ES-I3 (cell line): ENCODE results near the gene CDC45.

ENCODE experiments used
- H3K36me3 ChIP-seq: 2 replicates; pipeline ENCODE4 v1.6.1; 2013; ENCODE audit warnings: mild to moderate bottlenecking, low read length, control low read depth, moderate library complexity; ENCODE audit not compliant: insufficient read depth
- H3K4me1 ChIP-seq: 2 replicates; pipeline ENCODE4 v1.6.1; 2013; ENCODE audit warnings: mild to moderate bottlenecking, control low read depth, low read length; ENCODE audit not compliant: insufficient read depth
- H3K9ac ChIP-seq: 2 replicates; pipeline ENCODE4 v1.6.1; 2013; ENCODE audit warnings: low read depth, mild to moderate bottlenecking, low read length, moderate library complexity
- H3K9me3 ChIP-seq: 2 replicates; pipeline ENCODE4 v1.6.1; 2013; ENCODE audit warnings: mild to moderate bottlenecking, low read length, moderate library complexity; ENCODE audit not compliant: control insufficient read depth, insufficient read depth

The CDC45 gene

DNA sequence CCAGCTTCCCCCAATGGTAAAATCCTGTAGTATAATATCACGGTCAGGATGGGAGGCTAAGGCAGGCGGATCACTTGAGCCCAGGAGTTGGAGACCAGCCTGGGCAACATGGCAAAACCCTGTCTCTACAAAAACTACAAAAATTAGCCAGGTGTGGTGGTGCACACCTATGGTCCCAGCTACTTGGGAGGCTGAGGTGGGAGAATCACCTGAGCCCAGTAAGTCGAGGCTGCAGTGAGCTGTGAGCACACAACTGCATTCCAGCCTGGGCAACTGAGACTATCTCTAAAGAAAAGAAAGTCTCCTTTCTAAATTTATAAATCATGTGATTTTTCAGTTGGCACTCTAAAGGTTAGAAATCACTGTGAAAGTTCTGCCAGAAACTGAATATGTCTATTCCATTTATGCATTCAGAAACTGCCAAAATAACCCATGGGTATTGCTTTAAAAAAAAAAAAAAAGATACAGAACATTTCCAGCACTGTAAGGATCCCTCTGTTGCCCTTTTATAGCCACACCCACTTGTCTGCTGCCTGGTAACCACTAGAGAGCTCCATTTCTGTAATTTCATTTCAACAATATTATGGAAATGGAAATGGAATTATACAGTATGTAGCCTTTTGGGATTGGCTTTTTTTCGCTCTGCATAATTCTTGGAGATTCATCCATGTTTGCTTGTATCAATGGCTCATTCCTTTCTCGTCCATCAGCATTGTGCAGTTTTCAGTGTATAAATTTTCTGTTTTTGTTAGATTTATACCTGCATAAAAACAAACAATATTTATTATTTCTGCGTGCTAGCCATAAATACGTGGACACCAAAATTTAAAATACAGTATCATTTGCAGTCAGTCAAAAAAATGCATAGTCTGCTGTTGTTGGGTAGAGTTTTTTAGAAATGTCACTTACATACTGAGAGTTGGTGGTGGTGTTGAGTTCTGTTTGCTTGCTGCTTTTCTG lies 9.4 kb downstream of the CDC45 start:
- Histone ChIP-seq H3K4me1 (no peaks in the 10 kb centered on the region), H3K9ac (no peak overlapping the region), H3K9me3 (no peaks in the 10 kb centered on the region), H3K36me3 (peaks cover 12% of the 10 kb centered on the region)

DNA sequence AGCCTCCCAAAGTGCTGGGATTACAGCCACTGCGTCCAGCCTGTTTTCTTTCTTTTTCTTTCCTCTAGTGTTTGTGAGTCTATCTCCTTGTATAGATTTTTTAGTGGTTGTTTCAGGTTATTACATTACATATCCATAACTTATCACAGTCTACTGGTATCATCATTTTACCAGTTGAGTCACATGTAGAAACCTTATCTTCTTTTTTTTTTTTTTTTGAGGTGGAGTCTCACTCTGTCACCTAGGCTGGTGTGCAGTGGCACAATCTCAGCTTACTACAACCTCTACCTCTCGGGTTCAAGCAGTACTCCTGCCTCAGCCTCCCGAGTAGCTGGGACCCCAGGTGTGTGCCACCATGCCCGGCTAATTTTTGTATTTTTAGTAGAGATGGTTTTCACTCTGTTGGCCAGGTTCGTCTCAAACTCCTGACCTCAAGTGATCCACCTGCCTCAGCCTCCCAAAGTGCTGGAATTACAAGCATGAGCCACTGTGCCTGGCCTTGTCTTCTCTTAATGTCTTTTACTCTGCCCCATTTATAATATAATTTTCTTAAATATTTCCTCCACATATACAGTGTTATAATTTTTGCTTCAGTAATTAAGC lies 11.0 kb downstream of the CDC45 start:
- Histone ChIP-seq H3K4me1 (no peaks in the 10 kb centered on the region), H3K36me3 (peaks cover 12% of the 10 kb centered on the region), H3K9ac (no peak overlapping the region), H3K9me3 (no peaks in the 10 kb centered on the region)

DNA sequence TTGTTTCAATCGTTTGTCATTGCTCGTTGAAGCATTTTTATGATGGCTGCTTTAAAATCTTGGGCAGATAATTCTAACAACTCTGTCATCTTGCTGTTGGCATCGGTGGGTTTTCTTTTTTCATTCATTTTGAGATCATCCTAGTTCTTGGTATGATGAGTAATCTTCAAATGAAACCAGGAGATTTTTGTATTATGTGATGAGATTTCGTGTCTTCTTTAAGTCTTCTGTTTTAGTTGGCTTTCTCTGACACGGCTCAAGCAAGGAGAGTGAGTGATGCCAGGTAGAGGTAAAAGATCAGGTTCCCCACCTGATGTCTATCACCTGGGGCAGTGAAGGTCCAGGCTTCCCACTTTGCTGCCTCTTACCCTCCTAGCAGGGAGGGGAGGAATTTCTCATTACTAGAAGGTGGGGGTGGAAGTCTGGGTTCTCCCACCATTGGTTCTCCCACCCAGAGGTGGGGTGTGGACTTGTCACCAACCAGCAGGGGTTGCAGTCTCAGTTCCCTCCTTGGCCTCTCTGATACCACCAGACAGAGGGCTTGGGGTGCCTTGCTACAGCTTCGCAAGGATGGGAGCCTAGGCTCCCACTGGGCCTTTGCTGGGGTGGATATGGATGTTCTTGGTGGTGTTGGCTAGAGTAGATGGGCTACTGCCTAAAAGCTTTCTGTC lies 12.9 kb downstream of the CDC45 start:
- H3K36me3 ChIP-seq, result peaks cover 12% of the 10 kb centered on the region
- no peaks in the 10 kb centered on the region for H3K9me3 ChIP-seq
- no peaks in the 10 kb centered on the region for H3K4me1 ChIP-seq
- H3K9ac ChIP-seq, result no peak overlapping the region

DNA sequence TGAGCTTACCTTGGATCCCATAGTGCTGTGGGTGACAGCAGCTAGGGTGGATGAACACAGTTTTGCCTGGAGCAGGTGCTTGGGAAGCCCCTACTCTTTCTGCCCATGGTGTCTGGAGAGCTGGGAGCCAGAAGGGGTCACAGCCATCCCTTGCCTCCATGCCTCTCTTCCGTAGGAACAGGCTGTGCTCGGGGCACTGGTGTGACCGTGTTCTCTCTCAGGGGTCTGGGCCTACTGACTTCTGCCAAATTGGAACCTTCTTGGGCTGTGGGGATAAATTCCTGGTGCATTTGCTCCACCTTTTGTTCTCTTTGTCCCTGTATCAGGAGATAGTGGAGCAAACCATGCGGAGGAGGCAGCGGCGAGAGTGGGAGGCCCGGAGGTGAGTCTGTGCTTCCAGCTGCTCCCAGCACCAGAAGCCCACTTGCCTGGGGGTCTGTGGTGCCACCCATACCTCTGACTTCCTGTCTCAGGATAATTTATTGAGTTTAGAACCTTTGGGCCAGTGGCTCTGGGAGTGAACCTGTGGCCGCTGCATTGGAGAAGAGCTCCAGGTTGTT lies 14.4 kb downstream of the CDC45 start:
- Histone ChIP-seq H3K9ac (no peak overlapping the region), H3K4me1 (no peaks in the 10 kb centered on the region), H3K36me3 (peaks cover 6% of the 10 kb centered on the region), H3K9me3 (no peaks in the 10 kb centered on the region)

DNA sequence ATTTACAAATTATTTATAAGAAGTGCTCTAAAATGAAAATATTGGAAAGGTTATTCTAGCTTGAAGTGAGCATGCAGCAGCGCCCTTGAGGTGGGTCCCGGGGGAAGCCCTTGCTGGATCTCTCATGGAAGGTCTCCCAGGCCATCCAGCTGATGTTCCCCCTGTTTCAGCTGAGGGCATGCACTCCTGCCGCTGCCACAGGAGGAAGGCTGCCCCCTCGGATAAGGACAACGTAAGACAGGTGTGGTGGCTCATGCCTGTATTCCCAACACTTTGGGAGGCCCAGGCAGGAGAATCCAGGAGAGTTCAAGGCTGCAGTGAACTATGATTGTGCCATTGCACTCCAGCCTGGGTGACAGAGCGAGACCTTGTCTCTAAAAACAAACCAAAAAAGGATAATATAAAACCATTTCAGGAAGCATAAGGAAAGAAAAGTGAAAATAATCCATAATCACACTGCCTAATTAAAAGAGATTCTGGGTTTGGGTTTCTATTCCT lies 15.0 kb downstream of the CDC45 start:
- Histone ChIP-seq H3K9me3 (no peaks in the 10 kb centered on the region), H3K9ac (no peak overlapping the region), H3K4me1 (no peaks in the 10 kb centered on the region), H3K36me3 (no peaks in the 10 kb centered on the region; the same call in none of the 2 replicates)

DNA sequence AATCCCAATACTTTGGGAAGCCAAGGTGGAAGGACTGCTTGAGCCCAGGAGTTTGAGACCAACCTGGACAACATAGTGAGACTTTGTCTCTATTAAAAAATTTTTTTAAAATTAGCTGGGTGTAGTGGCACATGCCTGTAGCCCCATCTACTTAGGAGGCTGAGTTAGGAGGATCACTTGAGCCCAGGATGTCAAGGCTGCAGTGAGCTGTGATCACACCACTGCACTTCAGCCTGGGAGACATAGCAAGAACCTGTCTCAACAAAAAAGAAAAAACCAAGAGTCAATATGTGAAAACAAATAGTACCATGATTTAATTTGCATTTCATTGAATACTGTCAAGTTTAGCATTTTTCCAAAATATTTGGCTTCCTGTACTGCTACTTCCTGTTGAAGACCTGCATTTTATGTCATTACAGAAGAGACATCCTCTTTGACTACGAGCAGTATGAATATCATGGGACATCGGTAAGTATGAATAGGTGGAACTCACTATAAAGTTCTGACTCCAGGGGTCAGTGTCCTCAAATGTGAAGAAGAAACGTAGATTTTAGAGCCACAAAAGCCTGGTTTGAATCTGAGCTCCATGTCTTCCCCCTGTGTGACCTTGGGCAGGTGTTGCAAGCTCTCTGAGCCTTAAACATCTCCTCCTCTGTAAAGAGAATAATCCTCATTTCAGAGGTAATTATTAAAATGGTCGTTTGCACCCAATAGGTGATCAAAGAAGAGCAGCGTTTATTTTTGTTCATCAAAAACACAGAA lies 16.0 kb downstream of the CDC45 start:
- no peaks in the 10 kb centered on the region for H3K9me3 ChIP-seq
- H3K4me1 ChIP-seq, result no peaks in the 10 kb centered on the region
- H3K36me3 ChIP-seq, result no peaks in the 10 kb centered on the region; the same call in none of the 2 replicates
- no peak overlapping the region for H3K9ac ChIP-seq

DNA sequence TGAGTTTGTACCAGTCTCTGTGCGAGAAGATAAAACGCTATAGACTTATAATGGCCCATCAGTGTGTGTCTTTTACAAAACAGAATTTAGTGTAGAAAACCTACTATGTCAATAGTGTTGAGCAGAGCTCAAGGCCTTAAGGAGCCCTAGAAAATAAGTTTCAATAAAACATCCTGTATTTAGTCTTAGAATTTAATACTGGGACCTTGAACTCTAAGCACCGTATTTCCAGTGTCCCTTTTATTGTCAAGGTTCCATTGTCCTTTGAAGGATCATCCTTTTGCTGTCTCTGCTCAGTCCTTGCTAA lies 16.6 kb downstream of the CDC45 start:
- H3K9ac ChIP-seq, result no peak overlapping the region
- no peaks in the 10 kb centered on the region; the same call in none of the 2 replicates for H3K36me3 ChIP-seq
- H3K9me3 ChIP-seq, result no peaks in the 10 kb centered on the region
- no peaks in the 10 kb centered on the region for H3K4me1 ChIP-seq

DNA sequence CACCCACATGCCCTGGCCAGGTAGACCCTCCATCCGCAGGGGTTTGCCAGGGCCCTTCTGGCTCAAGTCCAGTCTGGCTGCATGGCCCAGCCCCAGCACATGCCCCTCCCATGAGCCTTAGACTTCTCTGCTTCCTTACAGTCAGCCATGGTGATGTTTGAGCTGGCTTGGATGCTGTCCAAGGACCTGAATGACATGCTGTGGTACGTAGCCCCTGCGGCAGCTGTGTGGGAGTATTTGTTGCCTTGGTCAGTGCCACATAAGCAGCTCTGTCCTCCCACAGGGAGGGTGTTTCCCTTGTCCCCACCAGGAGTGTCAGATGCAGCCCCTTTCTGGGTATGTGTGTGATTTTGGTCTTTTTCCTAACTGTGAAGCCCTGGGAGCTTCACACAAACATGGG lies 17.5 kb downstream of the CDC45 start:
- Histone ChIP-seq H3K9me3 (no peaks in the 10 kb centered on the region), H3K36me3 (no peaks in the 10 kb centered on the region; the same call in 1 of the 2 replicates), H3K4me1 (no peaks in the 10 kb centered on the region), H3K9ac (no peak overlapping the region)

DNA sequence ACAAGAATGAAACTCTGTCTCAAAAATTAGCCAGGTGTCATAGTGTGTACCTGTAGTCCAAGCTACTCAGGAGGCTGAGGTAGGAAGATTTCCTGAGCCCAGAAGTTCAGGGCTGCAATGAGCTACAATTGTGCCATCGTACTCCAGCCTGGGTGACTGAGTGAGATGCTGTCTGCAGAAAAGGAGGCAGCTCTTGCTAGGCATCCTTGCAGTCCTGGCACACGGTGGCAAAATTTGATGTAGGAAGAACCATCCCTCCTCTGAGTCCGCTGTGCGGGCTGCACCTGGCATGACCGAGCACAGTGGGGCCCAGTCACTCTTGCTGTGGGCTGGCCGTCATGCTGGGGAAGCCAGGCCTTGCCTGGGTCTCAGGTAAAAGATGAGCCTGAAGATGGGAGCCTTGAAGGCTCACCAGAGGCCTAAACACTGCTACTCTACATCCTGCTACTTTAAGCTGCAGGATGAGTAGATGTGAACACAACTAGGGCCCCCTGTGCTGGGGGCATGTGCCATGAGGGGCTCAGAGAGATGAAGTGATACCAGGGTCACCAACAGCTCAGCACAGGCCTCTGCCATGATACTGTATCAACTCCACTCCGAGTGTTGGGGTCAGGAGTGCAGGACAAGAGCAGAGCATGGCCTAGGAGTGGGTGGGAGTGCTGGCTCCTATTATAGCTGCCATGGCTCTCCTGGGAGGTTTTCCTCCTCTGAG lies 18.6 kb downstream of the CDC45 start:
- H3K9me3 ChIP-seq, result no peaks in the 10 kb centered on the region
- no peaks in the 10 kb centered on the region for H3K4me1 ChIP-seq
- H3K36me3 ChIP-seq, result no peaks in the 10 kb centered on the region; the same call in 1 of the 2 replicates
- H3K9ac ChIP-seq, result no peak overlapping the region

DNA sequence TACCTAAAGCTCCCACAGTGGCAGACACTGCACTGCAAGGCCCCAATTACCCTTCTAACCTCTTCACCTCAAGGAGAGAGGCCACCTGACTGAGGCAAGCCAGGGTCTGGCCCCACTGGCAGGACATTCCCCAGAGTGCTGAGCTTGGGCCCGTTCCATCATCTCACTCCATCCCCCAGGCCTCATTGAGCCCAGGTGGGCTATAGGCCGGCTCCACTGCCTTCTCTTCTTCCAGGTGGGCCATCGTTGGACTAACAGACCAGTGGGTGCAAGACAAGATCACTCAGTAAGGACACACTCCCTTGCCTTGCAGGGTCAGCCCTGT lies 19.1 kb downstream of the CDC45 start:
- Histone ChIP-seq H3K4me1 (no peaks in the 10 kb centered on the region), H3K36me3 (no peaks in the 10 kb centered on the region; the same call in 1 of the 2 replicates), H3K9me3 (no peaks in the 10 kb centered on the region), H3K9ac (no peak overlapping the region)

DNA sequence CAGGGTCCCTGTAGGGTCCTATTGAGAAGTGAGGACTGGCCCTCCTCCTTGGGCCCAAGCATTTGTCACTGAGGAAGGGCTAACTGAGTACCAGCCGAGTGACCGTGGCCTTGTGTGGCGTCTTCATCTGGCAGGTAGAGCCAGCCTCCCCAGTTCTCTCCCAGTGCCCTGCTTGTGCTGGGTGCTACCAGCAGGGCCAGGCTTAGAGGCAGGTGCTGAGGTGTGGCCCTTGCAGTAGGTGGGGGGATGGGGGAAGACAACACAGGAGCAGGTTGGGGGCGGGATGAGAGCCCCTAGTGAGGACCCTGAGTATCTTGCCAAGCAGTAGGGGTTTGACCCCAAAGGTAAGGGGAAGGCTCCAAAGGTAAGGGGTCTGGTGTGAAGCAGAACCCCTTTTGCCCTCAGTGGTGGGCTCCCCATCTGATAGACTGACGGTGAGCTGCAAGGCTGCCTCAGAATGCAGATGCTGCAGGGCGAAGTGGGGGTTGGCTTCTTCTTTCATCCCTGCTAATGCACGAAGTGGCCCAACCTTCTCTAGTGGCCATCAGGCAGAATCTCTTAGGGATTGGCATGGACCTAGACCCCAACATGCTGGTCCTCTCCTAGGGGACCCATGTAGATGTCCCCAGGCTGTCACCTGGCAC lies 19.6 kb downstream of the CDC45 start:
- Histone ChIP-seq H3K36me3 (no peaks in the 10 kb centered on the region), H3K9ac (no peak overlapping the region), H3K4me1 (no peaks in the 10 kb centered on the region), H3K9me3 (no peaks in the 10 kb centered on the region)

DNA sequence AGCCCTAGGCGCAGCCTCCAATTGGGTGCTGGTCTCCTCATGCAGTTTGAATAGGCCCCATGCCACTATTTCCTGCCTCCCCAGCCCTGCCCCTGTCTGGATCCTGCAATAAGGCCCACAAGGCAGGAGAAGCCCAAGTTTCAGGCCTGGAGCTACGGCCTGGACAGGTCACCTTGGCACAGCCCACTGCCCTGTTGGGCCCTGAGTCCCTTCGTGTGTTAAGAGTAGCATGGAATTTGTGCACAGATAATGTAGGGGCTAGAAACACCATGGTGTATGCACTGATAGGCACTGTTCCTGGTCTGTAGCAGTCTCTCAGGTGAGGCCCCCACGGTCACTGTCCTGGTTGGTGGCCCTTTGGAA lies 20.1 kb downstream of the CDC45 start:
- no peak overlapping the region for H3K9ac ChIP-seq
- H3K9me3 ChIP-seq, result no peaks in the 10 kb centered on the region
- no peaks in the 10 kb centered on the region for H3K36me3 ChIP-seq
- no peaks in the 10 kb centered on the region for H3K4me1 ChIP-seq

DNA sequence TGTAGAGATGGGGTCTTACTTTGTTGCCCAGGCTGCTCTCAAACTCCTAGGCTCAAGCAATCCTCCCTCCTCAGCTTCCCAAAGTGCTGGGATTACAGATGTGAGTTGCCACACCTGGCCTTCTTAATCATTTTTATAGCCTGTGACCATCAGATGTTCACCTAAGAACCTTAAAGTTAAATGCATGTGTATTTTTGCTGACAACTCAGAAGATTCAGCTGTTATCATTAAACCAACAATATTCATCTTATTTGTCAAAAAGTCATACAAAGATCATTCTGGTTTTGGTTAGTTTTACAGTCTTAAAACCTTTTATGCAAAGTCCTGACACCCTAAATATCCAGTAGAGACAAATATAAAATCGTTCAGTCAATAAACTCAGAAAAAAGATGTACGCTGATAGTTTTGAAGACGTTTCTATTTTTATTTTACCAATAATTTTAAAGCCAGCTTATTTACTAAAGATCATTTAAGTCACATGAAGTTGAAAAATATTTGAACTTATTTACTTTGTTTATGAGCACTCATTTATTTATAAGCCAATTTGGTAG lies 22.3 kb downstream of the CDC45 start:
- no peaks in the 10 kb centered on the region; the same call in 1 of the 2 replicates for H3K36me3 ChIP-seq
- no peaks in the 10 kb centered on the region for H3K9me3 ChIP-seq
- H3K4me1 ChIP-seq, result no peaks in the 10 kb centered on the region
- H3K9ac ChIP-seq, result no peak overlapping the region
